Stimulated activated CD8-positive, alpha-beta memory T cell treated with anti-CD3 and anti-CD28 coated beads, Interleukin-15, amount 100 ng/mL, for 48 hours (primary cell): ENCODE results near the gene NLRC3.
A peak's percentile ranks its signal among the peaks of the same experiment; 100 is the strongest.

Experiments
- DNase-seq, 2 donors: peaks; one replicate each; pipeline ENCODE4 v3.0.0-alpha.2; 2020; ENCODE audit warnings: low read depth in 2 of 2

The NLRC3 gene

GRCh38 chr16:3546986-3547682 lies 30.1 kb downstream of the NLRC3 start:
- DNase-seq: no peak

DNA sequence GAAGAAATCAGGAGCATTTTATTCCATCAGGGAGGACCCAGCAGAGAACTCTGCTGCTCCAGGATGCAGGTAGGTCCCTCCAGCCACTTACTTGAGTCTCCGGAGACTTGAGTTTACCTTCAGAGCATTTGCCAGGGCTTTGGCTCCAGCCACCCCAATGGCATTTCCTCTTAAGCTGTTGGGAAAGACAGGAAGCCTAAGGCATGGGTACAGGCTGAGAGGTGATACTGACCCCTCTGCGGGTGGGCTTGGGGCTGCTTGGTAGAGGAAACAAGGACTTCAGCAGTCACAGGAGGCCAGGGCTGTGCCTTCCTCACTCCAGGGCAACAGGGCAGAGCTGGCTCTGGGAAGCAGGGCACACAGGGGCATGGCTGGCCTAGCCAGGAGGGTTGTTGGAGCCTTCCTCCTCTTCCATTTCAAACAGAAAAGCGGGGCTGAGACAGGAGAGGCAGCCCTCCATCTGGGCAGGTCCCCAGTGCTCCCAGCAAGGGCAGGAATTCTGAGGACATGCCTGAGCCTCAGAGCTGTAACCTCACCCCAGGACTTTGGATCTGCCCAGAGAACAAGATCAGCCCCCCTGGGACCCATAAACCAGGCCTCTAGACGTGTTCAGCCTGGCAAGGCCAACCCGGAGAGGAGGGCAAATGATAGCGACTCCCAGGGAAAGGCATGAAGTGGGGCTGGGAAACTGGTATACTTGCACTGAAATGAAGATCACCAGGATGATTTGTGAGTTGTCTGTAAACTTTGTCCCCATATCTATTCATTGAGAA lies 34.4 kb downstream of the NLRC3 start:
- DNase-seq: no peak

GRCh38 chr16:3541527-3542155 lies 35.6 kb downstream of the NLRC3 start:
- no peak for DNase-seq

GRCh38 chr16:3538222-3538621 lies 39.0 kb downstream of the NLRC3 start:
- no peak for DNase-seq

- no peak for DNase-seq
These were observed 40.4 kb downstream of the NLRC3 start for GRCh38 chr16:3536851-3537250.

DNA sequence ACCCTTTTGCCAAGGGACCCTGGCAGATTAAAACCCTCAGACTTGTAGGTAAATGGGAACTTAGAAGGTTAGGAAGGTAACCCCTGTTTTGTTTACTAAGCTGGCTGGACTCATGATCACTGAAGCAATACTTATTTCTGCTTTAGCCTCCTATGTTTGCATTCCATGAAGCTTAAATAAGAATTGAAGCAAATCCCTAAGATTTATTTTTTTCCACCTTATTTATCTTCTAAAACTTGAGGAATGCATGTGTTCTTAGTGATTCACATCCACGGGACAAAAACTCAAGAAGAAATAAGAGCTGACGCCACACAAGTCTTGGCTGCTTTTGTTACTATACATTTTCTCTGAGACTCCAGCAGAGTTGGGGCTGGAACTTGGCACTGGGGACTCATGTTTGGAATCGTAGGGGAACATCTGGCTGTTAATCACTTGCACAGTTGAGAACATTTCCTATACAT lies 40.9 kb downstream of the NLRC3 start:
- no peak for DNase-seq

GRCh38 chr16:3534126-3534525 lies 43.1 kb downstream of the NLRC3 start:
- DNase-seq: no peak

DNA sequence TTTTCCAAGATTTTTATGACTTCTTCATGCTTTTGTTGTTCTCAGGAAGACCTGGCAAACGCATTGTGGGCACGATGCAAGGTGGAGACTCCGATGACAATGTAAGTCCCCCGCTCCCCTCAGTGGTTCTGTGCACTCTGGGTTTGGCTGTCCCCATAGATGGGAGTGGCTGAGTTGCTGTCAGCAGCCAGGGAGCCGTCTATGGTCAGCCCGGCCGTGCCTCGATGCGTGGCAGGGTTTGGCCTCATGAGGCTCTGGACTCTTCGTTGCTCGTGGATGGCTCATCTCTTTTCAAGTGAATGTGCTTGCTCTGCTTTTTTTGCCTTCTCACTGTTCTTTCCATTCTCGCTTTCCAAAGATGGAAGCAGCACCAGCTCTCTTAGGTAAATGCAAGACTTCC lies 44.5 kb downstream of the NLRC3 start:
- DNase-seq: no peak

DNA sequence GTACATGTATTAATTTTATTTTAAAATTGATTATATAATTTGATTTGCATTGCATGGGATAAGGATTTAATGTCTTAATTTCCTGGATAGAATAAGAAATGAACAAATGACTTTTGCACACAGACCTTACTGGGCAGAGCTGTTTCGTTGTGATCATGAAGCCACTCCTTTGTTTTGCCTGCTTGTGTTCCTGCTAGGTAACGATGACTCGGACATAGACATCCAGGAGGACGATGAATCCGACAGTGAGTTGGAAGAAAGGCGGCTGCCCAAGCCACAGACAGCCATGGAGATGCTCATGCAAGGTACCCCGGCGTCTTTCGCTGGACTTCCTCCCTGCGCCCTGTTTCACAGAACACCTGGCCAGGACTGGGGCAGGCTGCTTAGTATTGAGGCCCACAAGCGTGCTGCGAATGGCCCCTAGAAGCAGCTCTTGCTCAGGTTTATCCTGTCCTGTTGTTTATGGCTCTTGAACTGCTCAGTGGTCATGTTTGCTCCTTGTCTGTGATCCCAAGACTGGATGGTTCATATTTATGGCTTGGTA lies 46.8 kb downstream of the NLRC3 start:
- no peak for DNase-seq

- no peak for DNase-seq
These were observed 48.0 kb downstream of the NLRC3 start for GRCh38 chr16:3529175-3529574.

DNA sequence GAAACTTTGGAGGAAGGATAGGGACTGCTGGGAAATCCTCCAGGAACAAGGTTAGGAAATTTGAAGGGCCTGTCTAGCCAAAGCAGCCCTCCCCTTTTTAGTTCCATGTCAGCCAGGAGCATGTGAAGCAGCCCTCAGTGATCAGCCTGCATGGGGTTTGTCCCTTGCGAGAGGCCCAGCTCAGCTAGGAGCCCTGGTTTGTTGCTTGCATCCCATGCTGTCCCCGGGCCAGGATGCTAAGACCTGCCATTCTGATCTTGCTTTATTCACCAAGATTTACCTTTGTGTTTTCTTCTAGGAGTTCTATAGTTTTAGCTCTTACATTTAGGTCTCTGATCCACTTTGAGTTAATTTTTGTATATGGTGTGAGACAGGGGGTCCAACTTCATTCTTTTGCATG lies 48.8 kb downstream of the NLRC3 start:
- DNase-seq: no peak

- peak; percentile 26 to 39 for DNase-seq
These were observed 49.9 kb downstream of the NLRC3 start for GRCh38 chr16:3527216-3527829.

DNA sequence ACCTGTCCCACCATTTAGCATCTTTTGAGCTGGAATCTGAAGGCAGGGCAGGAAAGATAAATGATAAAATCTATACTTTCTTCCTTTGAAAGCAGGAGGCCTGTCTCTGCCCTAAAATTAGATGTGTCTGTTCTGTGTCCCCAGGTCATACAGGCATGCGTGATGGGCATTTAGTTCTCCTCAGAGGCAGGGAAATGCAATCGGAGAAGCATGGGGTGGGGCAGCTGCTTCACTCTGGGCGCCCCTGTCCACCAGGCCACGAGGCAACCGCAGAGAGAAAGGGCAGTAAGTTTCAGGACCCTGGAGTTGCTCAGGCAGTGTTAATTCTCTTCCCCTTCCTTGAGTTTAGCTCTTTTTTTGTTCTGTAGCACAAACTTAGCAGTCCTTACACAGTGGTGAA lies 51.3 kb downstream of the NLRC3 start:
- DNase-seq: no peak

- no peak for DNase-seq
These were observed 53.9 kb downstream of the NLRC3 start for GRCh38 chr16:3523281-3523680.

DNA sequence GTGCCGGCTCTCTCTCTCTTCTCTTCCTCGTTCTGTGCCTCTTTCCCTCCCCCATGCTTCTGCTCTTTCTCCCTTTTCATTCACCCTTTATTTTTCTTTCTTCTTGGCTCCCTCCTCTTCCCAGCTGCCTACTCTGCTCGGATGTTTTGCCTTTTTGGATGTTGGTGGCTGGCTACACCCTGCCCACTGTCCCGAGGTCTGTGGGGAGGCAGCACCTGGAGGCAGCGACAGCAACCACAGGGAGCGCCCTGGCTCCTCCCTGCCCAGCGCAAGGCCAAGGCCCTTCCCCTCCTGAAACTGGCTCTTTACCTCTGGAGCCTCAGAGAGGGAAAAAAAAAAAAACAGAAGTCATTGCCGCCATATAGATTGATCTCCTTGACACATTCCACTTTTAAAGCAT lies 56.4 kb downstream of the NLRC3 start:
- no peak for DNase-seq

GRCh38 chr16:3520413-3520812 lies 56.8 kb downstream of the NLRC3 start:
- no peak for DNase-seq

GRCh38 chr16:3519581-3519980 lies 57.6 kb downstream of the NLRC3 start:
- no peak for DNase-seq

GRCh38 chr16:3518986-3519348 lies 58.2 kb downstream of the NLRC3 start:
- DNase-seq: no peak

DNA sequence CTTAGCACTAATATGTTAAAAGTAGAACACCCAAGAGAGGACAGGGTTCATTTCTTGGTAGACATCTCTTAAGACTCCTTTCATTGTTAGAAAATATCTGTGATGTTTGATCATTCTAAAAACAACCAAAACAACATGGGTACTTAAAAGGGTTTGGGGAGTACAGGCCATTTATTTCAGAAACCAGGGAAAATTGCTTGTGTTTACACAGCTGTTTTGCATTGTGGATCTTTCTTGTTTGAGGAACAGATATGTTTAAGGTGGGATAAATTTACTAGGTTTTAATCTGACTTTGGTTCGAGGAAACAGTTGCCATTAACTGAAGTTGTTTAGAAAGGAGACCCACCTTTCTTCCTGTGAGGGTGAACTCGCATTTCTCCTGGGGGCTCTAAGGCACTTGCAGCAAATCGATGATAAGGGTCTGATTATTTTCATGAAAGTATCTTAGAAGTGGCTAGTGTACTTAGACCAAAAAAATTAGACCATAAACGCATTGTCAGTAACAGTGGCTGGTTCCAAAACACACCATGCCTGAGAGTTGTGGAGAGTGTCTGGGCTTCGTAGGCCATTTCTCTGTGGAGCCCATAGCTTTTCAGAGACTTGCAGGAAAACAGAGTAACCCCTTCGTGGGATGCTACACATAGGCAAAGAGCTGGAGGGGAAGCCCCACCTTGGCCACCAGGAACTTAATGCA lies 58.8 kb downstream of the NLRC3 start:
- no peak for DNase-seq

- DNase-seq: no peak
These were observed 61.3 kb downstream of the NLRC3 start for GRCh38 chr16:3515897-3516296.

- DNase-seq: no peak
These were observed 62.6 kb downstream of the NLRC3 start for GRCh38 chr16:3514621-3515020.
